ENCODE data around the gene ANKRD35.

The ANKRD35 gene

GRCh38 chr1:145877923-145878486 lies 7.7 kb downstream of the ANKRD35 start:
- H3F3A ChIP-seq (ENCODE audit: insufficient read depth, low read length), result no peaks in the 10 kb centered on the region
- H4K20me1 ChIP-seq (ENCODE audit: insufficient read depth, low read length), result no peaks in the 10 kb centered on the region
- H3K27me3 ChIP-seq (replicated peaks; ENCODE audit: insufficient read depth, low read length), result peaks cover 12% of the 10 kb centered on the region; the same call in 1 of the 2 replicates
- no peaks in the 10 kb centered on the region for H3K79me2 ChIP-seq (ENCODE audit: low read length)
- no peak overlapping the region for H3K4me3 ChIP-seq (ENCODE audit: low read length)
- H3K9me3 ChIP-seq (replicated peaks; ENCODE audit: insufficient read depth, low read length), result no peaks in the 10 kb centered on the region
- H2AFZ ChIP-seq (ENCODE audit: low read length), result no peak overlapping the region
- no peak overlapping the region for H3K4me2 ChIP-seq (ENCODE audit: low read depth, low read length)
- no peak for TF ChIP-seq EZH2phosphoT487 (IDR thresholded peaks at IDR 0.05; ENCODE audit: low read length)
- no peaks in the 10 kb centered on the region for H3K9me2 ChIP-seq (replicated peaks; ENCODE audit: insufficient read depth, low read length)
- no peak overlapping the region for H3K9ac ChIP-seq (ENCODE audit: low read length)
- H3K27ac ChIP-seq (ENCODE audit: low read length), result no peak overlapping the region
- no peaks in the 10 kb centered on the region for H3K36me3 ChIP-seq (replicated peaks; ENCODE audit: insufficient read depth, low read length)
- no peaks in the 10 kb centered on the region for H3K4me1 ChIP-seq (ENCODE audit: low read length)
- DNase-seq, result no peak

- no peak overlapping the region for H2AFZ ChIP-seq (ENCODE audit: low read length)
- no peak for DNase-seq
- peaks cover 19% of the 10 kb centered on the region; the same call in 1 of the 2 replicates for H3K27me3 ChIP-seq (replicated peaks; ENCODE audit: insufficient read depth, low read length)
- H3K9ac ChIP-seq (ENCODE audit: low read length), result no peak overlapping the region
- no peaks in the 10 kb centered on the region for H3K79me2 ChIP-seq (ENCODE audit: low read length)
- no peaks in the 10 kb centered on the region for H4K20me1 ChIP-seq (ENCODE audit: insufficient read depth, low read length)
- H3K36me3 ChIP-seq (replicated peaks; ENCODE audit: insufficient read depth, low read length), result no peaks in the 10 kb centered on the region
- H3K9me2 ChIP-seq (replicated peaks; ENCODE audit: insufficient read depth, low read length), result no peaks in the 10 kb centered on the region
- no peak overlapping the region for H3K4me2 ChIP-seq (ENCODE audit: low read depth, low read length)
- no peak overlapping the region for H3K27ac ChIP-seq (ENCODE audit: low read length)
- H3K4me1 ChIP-seq (ENCODE audit: low read length), result peaks cover 6% of the 10 kb centered on the region
- no peak for TF ChIP-seq EZH2 (optimal IDR thresholded peaks at IDR 0.05; ENCODE audit: low read depth, low read length)
- TF ChIP-seq EZH2phosphoT487 (IDR thresholded peaks at IDR 0.05; ENCODE audit: low read length), result no peak
- TF ChIP-seq CTCF (IDR thresholded peaks at IDR 0.05; ENCODE audit: low read length), result no peak
- no peak overlapping the region for H3K4me3 ChIP-seq (ENCODE audit: low read length)
- H3F3A ChIP-seq (ENCODE audit: insufficient read depth, low read length), result 0 out of 2 replicates have a peak, but pooled peaks cover 5% of the 10 kb centered on the region
- no peaks in the 10 kb centered on the region for H3K9me3 ChIP-seq (replicated peaks; ENCODE audit: insufficient read depth, low read length)
Measured at GRCh38 chr1:145874646-145875045, 11.0 kb downstream of the ANKRD35 start.

GRCh38 chr1:145871994-145872924 lies 13.4 kb downstream of the ANKRD35 start:
- Histone ChIP-seq H3K79me2 (ENCODE audit: low read length) (no peaks in the 10 kb centered on the region), H3F3A (ENCODE audit: insufficient read depth, low read length) (0 out of 2 replicates have a peak, but pooled peaks cover 5% of the 10 kb centered on the region), H3K4me2 (ENCODE audit: low read depth, low read length) (peak overlapping the region; percentile 94), H3K27me3 (replicated peaks; ENCODE audit: insufficient read depth, low read length) (peaks cover 19% of the 10 kb centered on the region; the same call in 1 of the 2 replicates), H4K20me1 (ENCODE audit: insufficient read depth, low read length) (no peaks in the 10 kb centered on the region), H3K4me1 (ENCODE audit: low read length) (peaks cover 6% of the 10 kb centered on the region), H3K9me2 (replicated peaks; ENCODE audit: insufficient read depth, low read length) (no peaks in the 10 kb centered on the region), H3K27ac (ENCODE audit: low read length) (no peak overlapping the region), H3K4me3 (ENCODE audit: low read length) (peak overlapping the region; percentile 66), H3K9ac (ENCODE audit: low read length) (peak overlapping the region; percentile 50; the same call in 1 of the 2 replicates), H2AFZ (ENCODE audit: low read length) (peak overlapping the region; percentile 93), H3K36me3 (replicated peaks; ENCODE audit: insufficient read depth, low read length) (no peaks in the 10 kb centered on the region), H3K9me3 (replicated peaks; ENCODE audit: insufficient read depth, low read length) (no peaks in the 10 kb centered on the region)
- DNase-seq, result peak; percentile 53
- no peak for TF ChIP-seq CTCF (IDR thresholded peaks at IDR 0.05; ENCODE audit: low read length)
- no peak for TF ChIP-seq EZH2 (optimal IDR thresholded peaks at IDR 0.05; ENCODE audit: low read depth, low read length)
- TF ChIP-seq EZH2phosphoT487 (IDR thresholded peaks at IDR 0.05; ENCODE audit: low read length), result no peak
